ENCODE measurements around the gene CEP162.
"Not testable (repeated sequence)": the region's sequence is repeated elsewhere in the genome, so short reads cannot be mapped to it uniquely, and the experiment has no call there.

CEP162 gene

GRCh38 chr6:84228198-84228543 is 728 bp upstream of the CEP162 start:
- DNase-seq: no peak

GRCh38 chr6:84227044-84227433 is 404 bp downstream of the CEP162 start:
- no peak for DNase-seq

- no peak for DNase-seq
These were observed 3.2 kb downstream of the CEP162 start for GRCh38 chr6:84224251-84224650.

- DNase-seq: not testable (repeated sequence)
These were observed 3.8 kb downstream of the CEP162 start for GRCh38 chr6:84223608-84224007.

GRCh38 chr6:84222426-84222825 is 5.0 kb downstream of the CEP162 start:
- DNase-seq: no peak

GRCh38 chr6:84220809-84221409 is 6.5 kb downstream of the CEP162 start:
- no peak for DNase-seq

GRCh38 chr6:84218091-84218490 is 9.4 kb downstream of the CEP162 start:
- DNase-seq: no peak

- no peak for DNase-seq
These were observed 14.2 kb downstream of the CEP162 start for GRCh38 chr6:84213217-84213616.

GRCh38 chr6:84204011-84204410 is 23.4 kb downstream of the CEP162 start:
- no peak for DNase-seq

GRCh38 chr6:84199987-84200386 is 27.5 kb downstream of the CEP162 start:
- not testable (repeated sequence) for DNase-seq

GRCh38 chr6:84197708-84198107 is 29.7 kb downstream of the CEP162 start:
- DNase-seq: no peak

GRCh38 chr6:84193114-84193708 is 34.2 kb downstream of the CEP162 start:
- DNase-seq: no peak

GRCh38 chr6:84191802-84192201 is 35.6 kb downstream of the CEP162 start:
- no peak for DNase-seq

GRCh38 chr6:84189356-84189755 is 38.1 kb downstream of the CEP162 start:
- DNase-seq: not testable (repeated sequence)

- no peak for DNase-seq
These were observed 44.0 kb downstream of the CEP162 start for GRCh38 chr6:84183430-84183829.

- no peak for DNase-seq
These were observed 45.4 kb downstream of the CEP162 start for GRCh38 chr6:84182001-84182400.

GRCh38 chr6:84177241-84177640 is 50.2 kb downstream of the CEP162 start:
- no peak for DNase-seq

- DNase-seq: no peak
These were observed 54.9 kb downstream of the CEP162 start for GRCh38 chr6:84172574-84172973.

GRCh38 chr6:84172080-84172479 is 55.4 kb downstream of the CEP162 start:
- DNase-seq: no peak

- DNase-seq: no peak
These were observed 60.0 kb downstream of the CEP162 start for GRCh38 chr6:84167457-84167856.

- DNase-seq: no peak
These were observed 61.0 kb downstream of the CEP162 start for GRCh38 chr6:84166395-84166794.

GRCh38 chr6:84164328-84164727 is 63.1 kb downstream of the CEP162 start:
- not testable (repeated sequence) for DNase-seq

- DNase-seq: no peak
These were observed 66.3 kb downstream of the CEP162 start for GRCh38 chr6:84161190-84161589.

- DNase-seq: no peak
These were observed 71.1 kb downstream of the CEP162 start for GRCh38 chr6:84156306-84156705.

GRCh38 chr6:84151669-84152068 is 75.8 kb downstream of the CEP162 start:
- no peak for DNase-seq
